ENCODE measurements around the gene SERPINA4.

SERPINA4 gene

DNA sequence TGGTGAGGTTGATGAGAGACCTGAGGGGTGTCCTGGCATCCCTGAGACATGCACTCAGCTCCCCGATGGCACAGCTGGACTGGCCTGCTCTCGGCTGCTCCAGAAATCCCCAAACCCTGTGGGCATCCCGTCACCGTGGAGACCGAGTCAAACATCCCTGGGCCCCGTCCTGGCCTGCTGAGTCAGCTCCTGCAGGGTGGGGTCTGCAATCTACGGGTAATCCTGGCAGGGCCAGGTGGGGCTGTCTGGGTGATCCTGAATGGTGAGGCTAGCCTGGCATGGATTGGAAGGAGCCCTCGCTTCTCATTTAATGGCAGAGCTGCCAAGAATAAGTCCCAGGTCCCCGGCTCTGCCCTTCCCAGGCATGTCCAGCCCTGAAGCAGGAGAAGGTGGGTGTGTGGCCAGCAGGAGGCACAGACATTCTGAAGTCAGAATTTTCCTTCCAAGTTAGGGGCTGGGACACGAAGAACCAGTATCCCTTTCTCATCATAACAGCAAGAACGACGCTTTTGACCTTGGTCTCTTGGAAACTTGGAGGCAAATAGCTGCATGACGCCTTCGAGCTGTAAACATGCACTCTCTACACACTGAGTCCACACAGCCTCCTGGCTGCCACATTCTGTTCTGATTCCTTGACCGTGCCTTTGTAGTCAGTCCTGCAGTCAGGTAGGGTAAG is 17.7 kb upstream of the SERPINA4 start:
- DNase-seq = no peak

DNA sequence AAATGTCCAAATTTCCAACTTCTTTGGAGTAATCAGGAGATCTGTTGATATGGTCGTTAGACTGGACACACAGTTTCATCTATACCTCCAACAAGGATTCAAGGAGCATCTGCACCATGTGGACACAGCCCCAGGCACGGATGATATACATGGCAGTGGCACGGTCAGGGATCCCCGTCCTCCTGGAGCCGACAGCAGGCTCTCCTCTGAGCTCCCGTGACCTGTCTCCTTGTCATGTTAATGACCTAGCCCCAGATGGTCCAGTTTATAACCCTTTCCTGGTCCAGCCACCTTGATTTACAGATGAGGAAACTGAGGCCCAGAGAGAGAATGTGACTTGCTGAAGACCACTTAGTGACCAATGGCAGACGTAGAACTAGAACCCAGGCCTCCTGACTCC is 16.5 kb upstream of the SERPINA4 start:
- DNase-seq = no peak

DNA sequence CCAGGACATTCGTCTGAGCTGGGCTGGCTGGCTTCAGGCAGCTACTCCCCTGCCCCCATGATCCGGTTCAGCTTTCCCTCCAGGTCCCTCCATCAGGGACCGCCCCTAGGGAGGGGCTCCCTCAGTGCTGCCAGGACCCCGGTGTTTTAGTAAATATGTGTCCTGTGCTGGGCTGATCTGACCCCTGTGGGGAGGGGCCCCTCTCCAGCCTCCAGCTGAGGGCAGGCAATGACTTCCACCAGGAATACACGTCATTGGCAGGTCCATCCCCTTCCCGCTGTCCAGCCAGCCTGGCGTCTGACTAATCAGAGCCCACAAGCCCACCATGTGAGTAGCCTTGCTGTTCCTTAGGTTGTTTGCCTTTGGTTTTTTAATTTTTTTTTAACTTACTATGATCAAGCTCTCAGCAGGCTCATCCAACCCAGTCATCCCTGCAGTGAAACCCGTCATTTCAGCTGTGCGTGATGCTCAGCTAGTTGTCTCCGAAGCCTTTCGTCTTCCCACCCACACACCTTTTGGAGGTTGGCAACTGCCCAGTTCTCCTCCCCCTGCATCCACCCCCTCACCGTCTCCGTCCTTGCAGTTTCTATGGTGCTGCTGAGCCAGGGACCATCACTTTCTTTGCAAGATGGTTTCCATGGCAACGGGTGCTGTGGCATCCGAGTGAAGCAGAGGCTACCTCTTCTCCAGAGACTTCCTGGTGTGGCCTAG is 16.0 kb upstream of the SERPINA4 start:
- DNase-seq = no peak

DNA sequence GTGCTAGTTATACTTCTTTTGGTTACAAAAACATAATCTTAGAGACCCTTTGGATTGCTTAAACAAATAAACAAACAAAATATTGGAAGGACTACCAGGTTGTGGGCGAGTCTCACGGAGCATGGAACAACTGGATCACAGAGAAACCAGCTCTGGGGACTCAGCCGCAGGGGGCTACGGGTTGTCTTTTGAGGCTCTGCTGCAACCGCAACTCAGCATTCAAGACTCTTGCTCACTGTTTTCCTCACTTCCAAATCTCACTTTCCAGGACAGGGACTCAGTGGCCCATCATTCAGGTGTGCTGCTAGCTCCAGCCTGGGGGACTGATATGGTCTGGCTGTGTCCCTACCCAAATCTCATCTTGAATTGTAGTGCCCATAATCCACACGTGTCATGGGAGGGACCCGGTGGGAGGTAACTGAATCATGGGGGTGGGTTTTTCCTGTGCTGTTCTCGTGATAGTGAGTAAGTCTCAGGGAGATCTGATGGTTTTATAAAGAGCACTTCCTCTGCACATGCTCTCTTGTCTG is 14.0 kb upstream of the SERPINA4 start:
- no peak for DNase-seq

DNA sequence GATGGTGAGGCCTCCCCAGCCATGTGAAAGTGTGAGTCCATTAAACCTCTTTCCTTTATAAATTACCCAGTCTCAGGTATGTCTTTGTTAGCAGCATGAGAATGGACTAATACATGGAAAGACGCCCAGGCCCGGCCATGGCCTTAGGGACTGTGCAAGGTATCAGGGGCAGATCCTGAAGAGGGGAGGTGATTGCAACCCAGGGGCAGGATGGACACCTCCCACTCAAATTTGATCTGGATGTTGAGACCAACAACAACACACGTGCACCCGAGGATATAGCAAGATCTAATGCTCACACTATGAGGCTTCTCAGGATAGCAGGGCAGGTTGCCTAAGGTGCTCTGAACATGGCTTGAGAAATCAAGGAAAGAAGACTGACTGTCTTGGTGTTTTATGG is 13.5 kb upstream of the SERPINA4 start:
- DNase-seq = no peak

DNA sequence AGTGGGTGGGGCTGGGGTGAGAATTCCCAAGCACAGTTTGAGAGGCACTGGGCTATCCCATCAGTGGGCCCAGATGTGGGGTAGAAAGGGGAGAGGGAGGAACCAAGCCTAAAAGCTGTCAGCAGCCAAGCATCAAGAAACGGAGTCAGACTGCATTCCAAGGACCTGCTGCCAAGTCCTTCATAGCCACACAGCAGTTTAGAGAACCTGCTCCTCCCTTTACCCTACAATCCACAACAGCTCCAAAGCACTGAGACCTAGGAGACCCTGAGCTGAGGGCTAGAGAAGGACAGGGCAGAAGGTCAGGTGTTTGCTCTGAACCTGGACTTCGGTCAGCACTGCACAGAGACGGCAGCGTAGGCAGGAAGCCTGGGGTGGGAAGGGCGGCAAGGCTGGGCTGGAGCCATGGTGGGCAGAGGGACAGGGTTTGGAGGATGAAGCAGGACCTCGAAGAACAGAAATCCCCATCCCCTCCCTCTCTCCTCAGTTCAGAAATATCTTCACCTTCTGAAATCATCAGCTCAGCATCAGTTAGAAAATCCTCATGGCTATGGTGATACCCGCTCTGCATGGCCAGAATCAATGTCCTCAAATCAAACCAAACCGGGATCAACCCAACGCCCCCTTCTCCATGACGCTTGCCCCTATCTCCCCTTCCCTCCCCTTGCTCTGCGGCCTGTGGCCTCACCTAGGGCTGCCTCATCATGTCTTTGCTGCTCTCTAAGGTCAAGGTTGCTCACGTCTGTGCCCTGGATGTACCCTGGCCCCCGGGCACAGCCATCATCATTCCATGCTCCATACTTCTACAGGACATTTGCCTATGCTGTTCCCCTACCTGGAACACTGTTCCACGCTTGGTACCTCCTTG is 12.9 kb upstream of the SERPINA4 start:
- no peak for DNase-seq

DNA sequence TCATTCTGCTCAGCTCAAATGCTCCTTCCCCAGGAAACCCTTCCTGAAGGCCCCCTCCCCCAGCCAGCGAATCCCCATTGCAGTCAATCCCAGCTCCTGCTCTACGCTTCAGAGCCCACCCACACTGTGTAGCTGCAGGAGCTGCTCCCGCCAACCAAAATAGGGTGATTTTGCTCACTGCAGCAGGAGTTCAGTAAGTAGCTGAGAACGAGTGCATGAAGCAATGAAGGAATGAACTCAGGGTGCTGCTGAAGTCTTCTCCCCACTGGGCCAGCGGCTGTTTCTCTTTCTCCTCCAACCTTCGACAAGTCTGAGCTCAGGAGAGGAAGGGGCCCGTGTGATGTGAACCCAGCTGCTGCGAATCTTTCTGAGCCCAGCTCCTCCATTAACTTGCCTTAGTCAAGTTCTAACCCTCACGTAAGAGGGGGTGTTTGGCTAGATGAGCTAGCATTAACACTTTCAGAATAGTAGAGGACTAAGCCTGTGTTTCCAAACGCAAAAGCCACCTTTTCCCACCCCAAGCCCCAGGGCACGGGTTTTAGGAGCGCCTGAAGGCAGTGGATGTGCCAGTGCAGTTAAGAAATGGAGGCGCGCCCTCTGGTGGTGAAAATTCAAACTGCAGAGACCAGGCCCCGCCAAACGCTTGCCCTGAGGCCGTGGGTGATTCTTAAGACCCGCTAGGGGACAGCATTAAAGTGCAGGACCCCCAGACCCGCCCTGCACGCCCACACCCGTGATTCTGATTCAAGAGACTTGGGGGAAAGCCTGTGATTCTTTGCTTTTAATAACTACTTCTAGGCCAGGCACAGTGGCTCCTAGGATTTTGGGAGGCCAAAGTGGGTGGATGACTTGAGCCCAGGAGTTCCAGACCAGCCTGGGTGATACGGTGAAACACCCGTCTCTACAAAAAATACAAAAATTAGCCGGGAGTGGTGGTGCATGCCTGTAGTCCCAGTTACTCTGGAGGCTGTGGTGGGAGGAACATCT is 11.9 kb upstream of the SERPINA4 start:
- peak; percentile 41 for DNase-seq

DNA sequence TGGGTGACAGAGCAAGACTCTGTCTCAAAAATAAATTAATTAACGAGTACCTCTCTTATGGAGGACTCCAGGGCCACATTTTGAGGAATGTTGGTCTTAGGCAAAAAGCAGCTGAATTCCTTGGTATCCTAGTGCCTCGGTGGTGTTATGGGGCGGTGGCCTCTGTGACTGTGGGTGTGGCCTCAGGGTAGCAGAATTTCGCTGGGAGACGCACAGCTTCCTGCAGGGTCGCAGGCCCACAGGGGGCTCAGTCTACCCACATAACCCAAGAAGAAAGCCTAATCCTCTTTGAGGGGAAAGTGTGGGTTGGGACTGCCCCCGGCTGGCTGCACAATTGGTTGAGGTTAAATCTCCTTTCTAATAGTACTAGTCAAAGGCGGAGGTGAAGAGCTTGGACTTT is 11.2 kb upstream of the SERPINA4 start:
- DNase-seq = no peak

DNA sequence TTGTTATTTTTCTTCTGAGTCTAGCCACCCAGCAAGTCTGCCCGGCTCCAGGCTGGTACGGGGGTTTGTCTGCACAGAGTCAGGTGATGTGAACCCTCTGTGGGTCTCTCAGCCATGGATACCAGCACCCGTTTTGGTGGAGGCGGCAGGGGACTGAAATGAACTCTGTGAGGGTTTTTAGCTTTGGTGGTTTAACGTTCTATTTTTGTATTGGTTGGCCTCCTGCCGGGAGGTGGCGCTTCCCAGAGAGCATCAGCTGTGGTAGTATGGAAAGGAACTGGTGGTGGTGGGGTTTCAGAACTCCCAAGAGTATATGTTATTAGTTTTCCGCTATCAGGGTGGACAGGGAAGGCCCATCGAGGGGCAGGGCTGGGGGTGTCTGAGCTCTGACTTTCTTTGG is 5.3 kb upstream of the SERPINA4 start:
- DNase-seq = no peak

DNA sequence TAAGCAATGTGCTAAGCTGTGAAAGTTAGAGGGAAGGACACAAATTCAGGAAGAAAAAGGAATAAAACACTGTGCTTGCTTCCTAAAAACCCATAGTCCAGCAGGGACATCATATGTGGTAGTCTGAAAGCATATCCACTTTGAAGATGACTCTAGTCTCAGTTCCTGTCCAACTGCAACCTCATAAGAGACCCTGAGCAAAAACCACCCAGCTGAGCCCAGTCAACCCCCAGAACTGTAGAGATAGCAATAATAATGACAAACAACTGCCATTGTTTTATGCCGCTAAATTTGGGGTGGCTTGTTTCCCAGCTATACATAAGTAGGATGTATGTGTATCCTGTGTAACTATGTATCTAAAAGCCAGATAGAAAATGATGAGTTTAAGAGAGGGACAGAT is 3.9 kb upstream of the SERPINA4 start:
- no peak for DNase-seq

DNA sequence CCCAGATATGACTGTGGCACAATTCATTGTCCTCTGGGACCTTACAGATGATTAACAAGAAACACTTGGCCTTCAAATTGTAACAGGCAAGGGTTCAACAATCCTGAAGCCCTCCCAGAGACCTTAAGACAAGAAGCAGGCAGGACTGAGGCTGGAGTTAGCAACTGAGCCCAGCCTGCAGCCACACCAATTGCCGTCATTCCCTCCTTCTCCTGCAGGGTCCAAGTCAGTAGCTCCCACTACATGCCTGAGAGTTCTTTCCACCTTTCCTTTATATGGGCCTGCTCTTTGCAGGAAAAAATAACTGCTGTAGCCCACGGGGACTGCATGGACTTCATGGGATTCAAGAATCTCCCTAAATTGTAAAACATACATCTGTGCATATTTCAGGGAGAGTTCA is 2.4 kb upstream of the SERPINA4 start:
- no peak for DNase-seq

DNA sequence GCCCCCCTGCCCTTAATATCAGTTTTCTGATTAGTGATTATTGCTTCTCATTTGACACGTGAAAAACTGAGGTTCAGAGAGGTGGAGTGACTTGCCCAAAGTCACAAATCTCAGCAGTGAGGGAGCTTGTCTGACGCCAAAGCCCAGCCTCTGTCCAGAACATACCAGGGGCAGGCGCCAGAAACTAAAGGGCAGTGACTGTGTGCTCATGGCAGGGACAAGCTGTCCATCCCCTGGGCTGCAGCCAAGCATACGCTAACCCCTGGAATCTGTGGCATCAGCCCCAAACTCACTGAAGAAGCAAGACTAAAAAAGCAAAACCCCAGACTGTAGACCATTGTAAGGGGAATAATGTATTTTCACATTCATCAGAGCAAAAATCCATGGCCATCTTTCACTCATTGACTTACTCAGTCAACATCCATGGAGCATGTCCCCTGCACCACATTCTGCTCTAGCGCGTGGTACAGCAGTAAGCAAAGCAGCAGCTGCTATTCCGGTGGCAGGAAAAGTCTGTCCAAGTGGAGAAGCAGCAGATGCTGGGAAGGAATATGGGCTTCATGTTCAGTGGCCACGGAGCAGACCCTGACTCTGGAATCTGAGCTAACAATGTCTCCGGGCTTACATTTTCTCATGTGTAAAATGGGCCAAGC is 1.5 kb upstream of the SERPINA4 start:
- DNase-seq = no peak

DNA sequence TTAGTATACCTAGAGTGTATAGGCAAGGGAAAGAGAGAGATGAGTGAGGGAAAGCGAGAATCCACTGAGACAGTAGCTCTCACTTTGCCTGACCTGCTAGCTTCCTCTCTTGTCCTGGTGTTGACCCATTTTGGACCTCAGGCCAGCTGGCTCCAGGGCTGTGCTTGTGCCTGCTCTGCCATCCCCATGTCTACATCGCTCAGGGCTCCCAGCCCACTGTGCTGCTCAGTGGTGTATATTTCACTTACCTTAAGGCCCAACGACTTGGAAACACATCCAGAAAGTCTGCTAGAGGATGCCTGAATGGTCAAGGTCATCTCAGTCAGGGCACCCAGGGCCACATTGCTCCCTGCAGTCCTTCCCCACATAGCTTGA is 964 bp upstream of the SERPINA4 start:
- DNase-seq = no peak

DNA sequence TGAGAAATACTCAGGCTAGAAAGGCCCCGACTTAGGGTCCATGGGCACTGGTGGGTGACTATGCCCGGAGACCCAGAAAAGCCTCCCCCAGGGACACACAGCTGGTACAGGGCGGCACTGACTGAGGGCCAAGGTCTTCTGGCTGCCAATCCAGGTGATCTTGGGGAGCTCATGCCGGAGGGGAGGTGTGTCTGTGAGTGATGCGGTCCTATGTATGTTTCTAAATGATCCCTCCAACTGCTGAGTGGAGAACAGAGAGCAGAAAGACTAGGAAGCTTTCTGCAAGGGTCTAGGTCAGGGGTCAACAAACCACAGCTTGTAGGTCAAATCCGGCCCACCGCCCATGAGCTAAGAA is 391 bp downstream of the SERPINA4 start:
- DNase-seq = no peak

DNA sequence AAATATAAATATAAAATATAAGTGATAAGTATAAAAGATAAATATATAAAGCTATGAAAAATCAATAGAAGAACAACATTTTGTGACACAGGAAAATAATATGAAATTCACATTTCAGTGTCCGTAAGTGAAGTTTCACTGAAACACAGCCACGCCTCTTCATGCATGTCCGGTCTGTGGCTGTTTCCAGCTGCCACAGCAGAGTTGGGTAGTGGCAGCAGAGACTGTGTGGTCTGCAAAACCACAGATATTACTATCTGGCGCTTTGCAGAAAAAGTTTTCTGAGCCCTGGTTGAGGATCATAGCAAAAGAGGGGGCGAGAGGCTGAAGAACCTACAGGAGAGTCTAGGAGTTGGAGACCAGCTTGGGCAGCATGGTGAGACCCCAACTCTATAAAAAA is 780 bp downstream of the SERPINA4 start:
- DNase-seq = no peak

DNA sequence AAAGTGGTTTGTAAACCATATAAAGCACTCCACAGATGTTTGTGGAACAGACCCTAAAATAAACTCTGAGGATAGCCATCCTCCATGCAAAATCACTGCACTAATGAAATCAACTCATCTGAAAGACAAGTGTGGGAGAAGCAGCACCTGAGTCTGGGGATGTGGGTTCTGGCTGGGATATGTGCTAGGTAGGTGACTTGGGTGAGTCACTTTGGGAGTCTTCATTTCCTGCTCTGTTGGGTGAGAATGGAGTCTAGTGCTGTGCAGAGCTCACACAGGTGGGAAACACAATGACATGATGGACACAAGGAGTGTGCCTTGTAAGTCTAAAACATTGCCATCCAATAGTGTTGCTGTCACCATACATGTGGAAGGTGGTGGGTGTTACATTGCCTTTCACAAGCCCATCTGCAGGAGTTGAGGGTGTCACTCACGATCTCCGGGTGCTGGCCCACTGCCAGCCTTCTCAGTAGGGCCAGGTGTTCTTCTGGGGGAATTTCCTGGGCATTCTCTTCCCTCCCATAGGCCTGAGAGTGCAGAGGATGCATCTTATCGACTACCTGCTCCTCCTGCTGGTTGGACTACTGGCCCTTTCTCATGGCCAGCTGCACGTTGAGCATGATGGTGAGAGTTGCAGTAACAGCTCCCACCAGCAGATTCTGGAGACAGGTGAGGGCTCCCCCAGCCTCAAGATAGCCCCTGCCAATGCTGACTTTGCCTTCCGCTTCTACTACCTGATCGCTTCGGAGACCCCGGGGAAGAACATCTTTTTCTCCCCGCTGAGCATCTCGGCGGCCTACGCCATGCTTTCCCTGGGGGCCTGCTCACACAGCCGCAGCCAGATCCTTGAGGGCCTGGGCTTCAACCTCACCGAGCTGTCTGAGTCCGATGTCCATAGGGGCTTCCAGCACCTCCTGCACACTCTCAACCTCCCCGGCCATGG is 2.0 kb downstream of the SERPINA4 start:
- no peak for DNase-seq

DNA sequence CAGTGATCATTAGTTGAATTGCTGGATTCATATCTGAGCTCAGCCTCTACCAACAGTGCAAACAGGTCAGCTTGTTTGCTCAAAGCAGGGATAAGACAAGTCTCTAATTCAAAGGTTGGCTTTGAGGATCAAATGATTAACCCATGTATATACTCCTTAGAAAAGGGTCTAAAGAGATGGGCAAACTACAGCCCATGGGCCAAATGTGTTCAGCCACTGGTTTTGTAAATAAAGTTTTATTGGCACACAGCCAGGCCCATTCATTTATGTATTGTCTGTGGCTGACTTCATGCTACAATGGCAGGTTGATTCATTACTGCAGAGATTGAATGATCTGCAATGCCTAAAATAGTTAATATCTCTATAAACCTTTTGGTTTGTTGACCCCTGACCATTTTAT is 3.1 kb downstream of the SERPINA4 start:
- no peak for DNase-seq

DNA sequence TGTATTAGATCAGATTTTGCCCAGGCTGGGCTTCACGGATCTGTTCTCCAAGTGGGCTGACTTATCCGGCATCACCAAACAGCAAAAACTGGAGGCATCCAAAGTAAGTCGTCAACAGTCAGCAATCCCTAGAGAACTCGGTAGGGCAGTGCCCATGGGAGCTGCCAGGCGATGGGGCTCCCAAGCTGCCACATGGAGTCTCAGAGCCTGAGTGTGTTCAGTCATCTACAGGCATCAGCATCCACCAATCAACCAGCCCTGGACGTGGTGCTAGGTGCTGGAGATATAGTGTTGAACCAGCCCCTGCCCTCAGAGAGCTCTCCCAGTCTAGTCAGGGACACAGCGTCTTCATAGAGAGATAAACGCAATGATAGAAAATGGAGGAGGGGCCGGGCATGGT is 6.9 kb downstream of the SERPINA4 start:
- DNase-seq = no peak

DNA sequence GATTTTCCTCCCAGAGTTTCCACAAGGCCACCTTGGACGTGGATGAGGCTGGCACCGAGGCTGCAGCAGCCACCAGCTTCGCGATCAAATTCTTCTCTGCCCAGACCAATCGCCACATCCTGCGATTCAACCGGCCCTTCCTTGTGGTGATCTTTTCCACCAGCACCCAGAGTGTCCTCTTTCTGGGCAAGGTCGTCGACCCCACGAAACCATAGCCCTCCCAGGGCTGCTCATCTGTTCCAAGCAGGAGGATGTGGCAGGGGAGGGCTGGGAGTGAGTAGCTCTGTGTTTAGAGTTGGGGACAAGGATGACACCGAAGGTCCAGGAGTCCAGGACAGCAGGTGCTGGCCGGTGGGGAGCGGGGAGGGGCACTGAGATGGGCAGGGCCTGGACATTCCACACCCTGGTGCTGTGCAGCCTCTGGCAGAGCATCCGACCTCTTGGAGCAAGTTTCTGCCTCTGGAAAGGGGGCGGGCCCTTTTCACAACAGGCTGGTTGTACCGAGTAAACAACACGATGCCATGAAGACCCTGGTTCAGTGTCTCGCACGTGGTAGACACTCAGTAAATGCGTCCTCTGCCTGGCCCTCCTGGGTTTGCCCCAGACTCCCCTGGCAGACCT is 8.2 kb downstream of the SERPINA4 start:
- DNase-seq = no peak

DNA sequence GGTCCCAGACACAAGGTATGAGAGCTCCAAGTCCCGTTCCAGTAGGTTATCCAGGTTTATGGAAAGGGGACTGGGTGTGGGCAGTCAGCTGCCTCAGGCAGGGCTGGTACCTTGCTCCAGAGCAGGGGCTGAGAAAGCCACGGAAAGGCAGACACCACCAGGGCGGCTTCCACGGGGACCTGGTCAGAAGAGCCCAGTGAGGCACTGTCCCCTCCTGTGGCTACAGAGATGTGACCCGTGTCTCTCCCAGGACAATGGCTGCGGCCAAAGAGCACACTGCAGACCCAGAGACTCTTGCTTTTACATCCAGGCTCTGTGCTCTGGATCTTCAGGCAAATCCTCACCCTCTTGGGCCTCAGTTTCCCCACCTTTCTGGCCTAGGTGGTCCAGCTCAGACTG is 8.8 kb downstream of the SERPINA4 start:
- DNase-seq = no peak

All from hematopoietic multipotent progenitor cell treated with erythropoietin and hydrocortisone succinate and interleukin-3 and kit ligand, for 8 days (in vitro differentiated cells).